ENCODE results near the gene CTDSP2. TPM values are rescaled to one million over a fixed set of nuclear protein-coding genes. Genes with fewer than 3 reads are reported as not detected.
A peak's percentile ranks its signal among the peaks of the same experiment; 100 is the strongest.
"Not testable (repeated sequence)": the region's sequence is repeated elsewhere in the genome, so short reads cannot be mapped to it uniquely, and the experiment has no call there.

The CTDSP2 gene
- polyA plus RNA-seq, 12 donors: 178 to 219 (median 201) TPM; not detected in 1

- not testable (repeated sequence) for DNase-seq
Measured at GRCh38 chr12:57858123-57858522, 11.6 kb upstream of the CTDSP2 start.

GRCh38 chr12:57854965-57855364 is 8.4 kb upstream of the CTDSP2 start:
- no peak for DNase-seq

GRCh38 chr12:57853864-57854556 is 7.5 kb upstream of the CTDSP2 start:
- no peak for DNase-seq

DNA sequence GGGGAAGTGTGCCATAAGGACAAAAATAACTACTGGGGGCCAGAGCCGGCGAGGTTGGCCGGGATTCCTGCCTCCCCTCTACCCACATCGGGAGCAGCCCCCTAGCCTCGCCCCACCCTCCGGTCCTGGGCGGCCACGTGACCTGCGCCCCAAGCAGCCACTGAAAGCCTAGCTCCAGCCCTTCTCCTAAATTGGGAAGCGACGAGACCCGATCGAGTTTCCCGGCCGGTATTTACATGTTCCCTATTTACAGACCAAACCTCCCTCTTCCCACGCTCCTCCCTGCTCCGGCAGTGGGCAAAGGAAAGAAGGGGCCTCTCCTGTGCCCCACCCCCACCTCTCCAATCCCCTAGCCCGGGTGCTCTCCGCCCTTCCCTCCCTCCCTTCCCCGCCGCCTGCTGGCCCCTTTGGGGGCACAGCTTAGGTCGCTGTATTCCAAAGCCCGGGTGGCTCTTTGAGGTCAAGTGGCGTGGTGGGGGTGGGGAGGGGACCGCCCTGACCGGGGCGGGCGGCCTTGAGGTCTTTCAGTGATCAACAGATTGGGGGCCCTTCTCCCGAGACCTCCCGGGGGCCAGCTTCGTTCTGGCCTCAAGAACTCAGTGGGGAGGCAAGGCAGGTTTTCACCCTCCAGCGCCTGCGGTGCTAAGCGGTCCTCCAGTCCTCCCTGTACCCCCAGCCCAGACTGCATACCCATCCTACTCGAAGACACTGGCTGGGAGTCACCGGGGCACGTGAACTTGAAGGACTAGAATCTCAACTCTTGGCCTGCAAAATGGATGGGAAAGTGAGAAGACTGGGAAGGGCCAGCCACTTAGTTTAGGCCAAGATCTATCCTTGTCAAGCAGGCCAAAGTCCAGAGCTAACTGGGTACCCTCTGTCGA is 6.3 kb upstream of the CTDSP2 start:
- no peak for DNase-seq

- no peak for DNase-seq
Measured at GRCh38 chr12:57852200-57852599, 5.7 kb upstream of the CTDSP2 start.

GRCh38 chr12:57851552-57851951 is 5.0 kb upstream of the CTDSP2 start:
- no peak for DNase-seq

- no peak for DNase-seq
Measured at GRCh38 chr12:57850854-57851430, 4.4 kb upstream of the CTDSP2 start.

GRCh38 chr12:57849447-57849846 is 2.9 kb upstream of the CTDSP2 start:
- DNase-seq: not testable (repeated sequence)

GRCh38 chr12:57849035-57849434 is 2.5 kb upstream of the CTDSP2 start:
- DNase-seq: no peak

DNA sequence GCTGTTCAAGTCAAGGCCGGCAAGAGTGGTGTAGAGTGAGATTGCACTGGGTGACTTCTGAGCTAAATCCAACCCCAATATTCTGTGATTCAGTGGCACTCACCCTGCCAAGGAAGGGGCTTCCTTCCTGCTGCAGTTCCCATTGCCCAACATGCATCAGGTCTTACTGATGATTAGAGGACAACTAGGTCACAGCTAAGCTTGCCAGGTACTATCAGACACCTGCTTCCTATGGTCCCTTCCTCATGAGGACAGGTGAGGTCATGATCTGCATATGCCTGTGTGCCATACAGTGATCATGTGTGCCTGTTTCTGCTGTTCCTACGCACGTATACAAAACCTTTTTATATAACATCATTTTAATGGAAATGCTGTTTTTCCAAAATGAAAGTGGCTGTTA is 1.7 kb upstream of the CTDSP2 start:
- no peak for DNase-seq

GRCh38 chr12:57846285-57846576 is 298 bp downstream of the CTDSP2 start:
- no peak for DNase-seq

GRCh38 chr12:57845478-57846284 is 848 bp downstream of the CTDSP2 start:
- DNase-seq: peak; percentile 63

DNA sequence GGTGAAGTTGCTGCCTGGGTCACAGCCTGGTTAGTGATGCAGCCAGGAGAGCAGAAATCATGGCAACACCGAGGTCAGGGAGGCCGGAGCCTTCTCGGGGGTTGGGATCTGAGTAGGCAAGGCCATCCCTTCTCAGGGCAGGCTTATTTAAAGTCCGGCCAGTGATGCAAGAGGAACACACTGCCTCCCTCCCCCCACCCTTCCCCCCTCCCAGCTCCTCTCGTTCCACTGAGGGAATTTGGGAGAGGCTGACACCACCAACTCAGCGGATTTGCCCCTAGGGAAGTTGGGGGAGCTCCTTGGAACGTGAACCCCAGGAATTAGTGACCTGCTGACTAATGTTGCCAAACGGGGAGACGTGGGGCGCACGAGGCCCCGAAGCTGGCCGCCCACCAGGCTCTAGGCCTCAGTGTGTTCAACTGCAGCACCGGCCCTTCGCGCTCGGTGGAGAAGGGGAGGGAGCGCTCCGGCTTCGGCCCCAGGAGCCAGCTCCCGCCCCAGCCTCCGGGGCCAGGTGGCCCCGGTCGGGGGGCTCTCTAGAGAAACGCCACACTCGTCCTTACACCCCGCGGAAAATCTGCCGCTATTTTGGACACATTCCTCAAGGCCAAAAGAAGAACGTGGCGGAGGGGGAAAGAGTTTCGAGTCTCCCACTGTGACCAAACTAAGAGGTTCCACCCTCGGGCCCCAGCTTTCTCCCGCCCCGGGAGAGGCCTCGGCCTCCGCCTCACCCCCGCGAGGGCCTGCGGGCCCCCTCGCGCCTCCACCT is 1.6 kb downstream of the CTDSP2 start:
- DNase-seq: no peak

DNA sequence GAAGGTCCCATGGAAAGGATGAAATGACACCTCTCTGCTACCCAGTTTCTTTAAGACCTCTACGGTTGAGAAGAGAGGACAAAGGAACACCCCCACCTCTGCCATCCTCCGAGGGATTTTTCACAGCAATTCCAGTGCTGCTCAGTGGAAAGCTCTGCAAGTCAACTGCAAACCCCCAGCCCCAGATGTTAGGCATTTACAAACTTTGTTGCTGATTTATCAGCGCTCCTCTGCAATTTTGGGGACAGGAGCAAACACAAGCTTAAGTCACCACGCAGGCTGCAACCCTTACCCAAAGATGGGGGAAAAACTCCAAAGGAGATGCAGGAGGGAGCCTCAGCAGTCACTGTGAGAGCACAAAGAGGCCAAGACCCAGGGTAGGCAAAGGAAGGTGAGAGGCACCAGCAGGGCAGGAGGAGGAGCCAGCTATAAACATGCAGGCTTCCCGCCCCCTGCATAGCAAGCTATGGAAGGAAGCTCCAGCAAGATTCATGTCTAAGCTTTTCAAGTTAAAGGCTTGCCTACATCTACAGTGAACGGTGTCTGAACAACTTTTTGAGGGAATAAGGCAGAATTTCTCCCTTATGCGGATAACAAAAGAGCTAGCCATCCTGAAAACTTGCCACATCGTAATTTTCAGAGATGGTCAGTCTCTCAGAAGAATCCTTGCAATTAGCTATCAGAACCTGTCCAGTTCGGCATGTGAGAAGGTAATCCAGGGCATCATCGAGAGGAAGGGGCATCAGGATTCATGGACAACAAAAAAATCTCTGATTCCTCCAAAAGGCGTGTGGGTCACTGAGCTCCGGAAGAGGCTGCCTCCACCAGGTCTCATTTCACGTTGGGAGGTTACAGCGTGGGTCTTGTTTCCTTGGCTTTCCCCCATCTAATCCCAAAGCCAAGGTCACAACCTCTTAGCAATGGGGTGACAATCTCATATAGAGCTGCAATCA is 3.9 kb downstream of the CTDSP2 start:
- no peak for DNase-seq

DNA sequence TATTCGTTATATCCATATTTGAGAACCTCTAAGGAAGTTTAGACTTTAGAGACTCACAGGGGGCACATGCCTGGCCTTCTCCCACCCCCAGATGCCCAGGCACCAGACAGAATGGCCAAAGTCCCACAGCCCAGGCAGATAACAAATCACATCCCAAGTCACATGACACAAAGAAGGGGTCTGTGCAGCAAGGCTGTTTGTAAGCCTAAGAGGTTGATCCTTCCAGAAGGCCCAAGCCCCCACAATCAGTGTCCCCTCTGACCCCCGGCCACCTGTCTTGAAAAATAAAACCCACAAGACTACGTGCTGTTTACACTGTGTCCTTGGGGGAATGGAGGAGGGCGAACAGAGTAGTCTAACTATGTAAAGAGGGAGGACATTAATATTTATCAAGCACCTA is 5.1 kb downstream of the CTDSP2 start:
- DNase-seq: no peak

DNA sequence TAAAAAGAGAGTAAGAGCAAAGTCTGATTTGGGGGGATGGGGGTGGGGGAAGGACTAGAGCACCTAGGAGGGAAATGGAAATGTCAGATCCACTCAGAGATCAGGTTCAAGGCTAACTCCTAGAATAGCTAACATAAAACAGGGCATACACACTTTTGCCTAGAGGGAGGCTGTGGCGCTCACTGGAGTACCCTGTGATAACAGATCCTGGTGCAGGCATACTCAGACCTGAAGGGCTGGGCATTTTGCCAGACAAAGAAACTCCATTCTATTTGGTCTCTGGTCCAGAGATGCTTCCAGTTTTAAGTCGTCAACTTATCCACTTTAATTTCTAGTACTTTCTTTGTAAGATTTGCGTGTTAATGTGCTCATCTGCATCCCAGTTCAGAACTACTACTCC is 5.8 kb downstream of the CTDSP2 start:
- no peak for DNase-seq

DNA sequence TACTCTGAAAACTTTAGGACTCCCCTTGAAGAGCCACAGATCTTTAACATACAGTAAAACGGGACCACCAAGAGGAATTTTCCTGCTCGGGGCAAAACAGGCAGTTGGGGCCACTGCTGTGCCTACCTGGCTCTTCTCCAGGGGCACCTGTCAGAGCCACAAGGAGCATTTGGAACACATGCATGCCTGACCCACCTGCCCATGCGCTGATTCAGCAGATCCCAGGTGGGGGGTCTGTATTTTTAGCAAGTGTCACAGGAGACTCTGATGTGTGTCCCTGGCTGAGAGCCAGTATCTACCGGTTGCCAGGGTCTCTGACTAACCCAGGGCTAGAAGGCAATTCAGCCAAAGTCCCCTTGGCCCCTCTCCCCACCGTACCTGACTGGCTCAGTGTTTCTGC is 6.5 kb downstream of the CTDSP2 start:
- no peak for DNase-seq

DNA sequence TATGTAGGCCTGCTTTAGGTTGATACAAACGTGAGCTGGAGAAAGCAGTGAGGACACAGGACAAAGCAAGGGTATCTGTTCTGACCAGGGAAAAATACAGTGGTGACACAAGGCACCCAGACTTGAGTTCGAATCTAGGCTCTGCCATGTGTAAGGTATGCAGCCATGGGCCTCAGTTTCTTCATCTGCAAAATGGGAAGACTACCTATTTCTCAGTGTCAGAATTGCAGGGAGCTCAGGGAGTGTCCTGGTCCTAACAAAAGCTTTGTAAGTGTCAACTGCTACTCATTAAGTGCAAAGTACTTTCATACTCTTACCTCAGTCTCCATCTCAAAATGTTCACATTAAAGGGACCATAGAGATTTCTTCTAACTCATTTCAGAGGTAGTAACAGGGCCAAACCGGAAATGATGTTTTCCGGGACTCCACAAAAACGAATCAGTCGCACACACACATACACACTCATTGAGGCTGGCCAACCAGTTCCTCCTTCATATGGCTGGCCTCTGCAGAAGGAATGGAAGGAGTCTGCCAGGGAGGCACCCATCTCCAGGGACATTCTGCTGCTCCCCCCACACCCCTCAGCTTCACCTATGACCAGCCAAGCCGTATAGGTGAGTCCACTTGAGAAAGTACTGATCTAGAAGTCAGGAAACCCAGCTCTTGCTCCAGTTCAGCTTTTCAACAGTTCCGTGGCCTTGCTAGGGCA is 7.8 kb downstream of the CTDSP2 start:
- no peak for DNase-seq

DNA sequence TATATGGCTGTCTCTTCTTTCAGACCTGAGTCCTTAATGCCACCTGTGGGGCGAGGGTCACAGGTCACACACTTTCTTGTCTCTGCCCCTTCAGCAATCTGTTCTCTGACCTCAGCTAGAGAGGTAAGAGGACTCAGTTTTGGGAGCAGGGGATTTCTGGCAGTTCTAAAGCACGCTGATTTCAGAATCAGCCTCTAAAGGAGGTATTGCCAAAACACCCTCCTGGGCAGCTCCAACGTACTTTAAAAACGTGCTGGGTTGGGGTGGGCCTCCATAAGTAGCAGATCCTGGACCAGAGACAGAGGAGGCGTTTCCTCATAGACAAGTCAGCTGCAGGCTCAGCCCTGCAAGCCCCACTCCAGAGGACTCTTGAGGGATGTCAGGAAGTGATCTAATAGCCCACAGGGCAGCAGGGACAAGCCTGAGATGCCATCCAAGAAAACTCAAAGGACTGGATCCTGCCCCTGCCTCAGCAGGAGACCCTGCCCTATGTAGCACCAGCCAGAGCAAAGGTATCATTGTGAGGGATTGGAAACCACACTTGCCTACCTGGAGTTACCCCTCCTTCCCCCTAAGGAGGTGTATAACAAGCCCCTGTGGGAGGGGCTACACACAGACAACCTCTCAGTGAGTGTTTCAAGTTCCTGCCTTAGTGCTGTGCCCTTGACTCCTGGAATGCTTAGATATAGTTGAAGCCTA is 8.5 kb downstream of the CTDSP2 start:
- DNase-seq: peak; percentile 69
